BLaER1 treated with 17β-estradiol and CSF1 and Interleukin-3, amounts not matched to agents 10 nM and 100 nM (cell line): Measurements from ENCODE around the gene TLN1.

ENCODE experiments used
- H3K27ac ChIP-seq, 11 experiments: shearing (Covaris generic); formaldehyde crosslinking; 2 replicates each; pipeline ENCODE4 v1.8.1; 2022
- H3K27me3 ChIP-seq, 11 experiments: shearing (Covaris generic); formaldehyde crosslinking; 2 replicates each; pipeline ENCODE4 v1.8.1; 2022
- H3K36me3 ChIP-seq, 11 experiments: shearing (Covaris generic); formaldehyde crosslinking; 2 replicates each; pipeline ENCODE4 v1.8.1; 2022
- H3K4me1 ChIP-seq, 10 experiments: shearing (Covaris generic); formaldehyde crosslinking; 2 replicates each; pipeline ENCODE4 v1.8.1; 2022
- H3K4me2 ChIP-seq, 11 experiments: shearing (Covaris generic); formaldehyde crosslinking; 2 replicates each; pipeline ENCODE4 v1.8.1; 2022
- H3K4me3 ChIP-seq, 10 experiments: shearing (Covaris generic); formaldehyde crosslinking; 2 replicates each; pipeline ENCODE4 v1.8.1; 2022
- H3K9ac ChIP-seq, 11 experiments: shearing (Covaris generic); formaldehyde crosslinking; 2 replicates each; pipeline ENCODE4 v1.8.1; 2022
- H3K9me3 ChIP-seq, 11 experiments: shearing (Covaris generic); formaldehyde crosslinking; replicated peaks in 1 of 11; 2 replicates each; pipeline ENCODE4 v1.8.1; 2022
- H4K20me1 ChIP-seq, 11 experiments: shearing (Covaris generic); formaldehyde crosslinking; 2 replicates each; pipeline ENCODE4 v1.8.1; 2022
- Cebpa-rat ChIP-seq, 11 experiments: shearing (Covaris generic); IDR thresholded peaks; 2 replicates each; pipeline ENCODE4 v1.8.1; 2022

TLN1 gene

DNA sequence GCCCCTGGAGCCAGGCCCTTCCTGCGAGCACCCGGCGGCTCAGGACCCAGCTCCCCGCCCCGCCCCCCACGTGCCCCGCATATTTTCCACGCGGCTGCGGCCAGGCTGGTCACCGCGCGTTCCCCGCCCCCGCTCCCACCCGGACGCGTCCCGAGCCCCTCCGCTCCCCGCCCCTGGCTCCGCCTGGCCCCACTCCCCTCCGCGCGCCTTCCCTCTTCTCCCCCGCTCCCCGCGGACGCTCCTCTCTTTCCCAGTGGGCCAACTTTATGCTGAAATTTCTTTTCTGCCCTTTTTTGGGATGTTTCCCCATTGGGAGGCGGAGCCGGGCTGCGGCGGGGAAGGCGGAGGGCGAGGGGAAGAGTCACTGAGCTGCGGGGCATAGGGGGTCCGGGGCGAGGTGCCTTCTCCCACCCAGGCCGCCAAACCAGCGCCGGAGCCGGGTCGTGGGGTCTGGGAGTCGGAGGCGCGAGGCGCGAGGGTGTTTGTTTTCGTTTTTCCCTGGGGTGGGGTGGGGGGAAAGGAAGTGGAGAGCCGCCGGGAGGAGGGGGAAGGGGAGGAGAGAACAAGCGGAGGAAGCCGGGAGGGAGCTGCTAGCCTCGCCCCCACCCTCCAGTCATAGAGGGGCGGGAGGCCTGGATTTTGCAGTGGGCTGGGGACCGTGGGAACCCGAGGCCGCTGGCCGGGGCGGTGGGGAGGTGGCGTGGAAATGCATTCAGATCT lies 41.2 kb downstream of the TLN1 start:
- peaks cover 0 to 2% (median 0%) of the 10 kb centered on the region in 11 experiments; a peak in 3 of 22 replicates for H4K20me1 ChIP-seq
- no peaks in the 10 kb centered on the region for H3K9me3 ChIP-seq
- H3K4me2 ChIP-seq: peak overlapping the region; percentile 78 to 99 (median 96)
- peak overlapping the region; percentile 78 to 86 (median 83) for H3K9ac ChIP-seq
- no peaks in the 10 kb centered on the region for H3K27me3 ChIP-seq
- peak overlapping the region; percentile 61 to 81 (median 68) for H3K4me3 ChIP-seq
- TF ChIP-seq Cebpa-rat (IDR thresholded peaks at IDR 0.05): no peak
- peaks cover 39 to 51% (median 48%) of the 10 kb centered on the region in 10 experiments for H3K4me1 ChIP-seq
- peaks cover 2 to 15% (median 4%) of the 10 kb centered on the region in 11 experiments for H3K36me3 ChIP-seq
- peak overlapping the region; percentile 64 to 87 (median 80) for H3K27ac ChIP-seq

DNA sequence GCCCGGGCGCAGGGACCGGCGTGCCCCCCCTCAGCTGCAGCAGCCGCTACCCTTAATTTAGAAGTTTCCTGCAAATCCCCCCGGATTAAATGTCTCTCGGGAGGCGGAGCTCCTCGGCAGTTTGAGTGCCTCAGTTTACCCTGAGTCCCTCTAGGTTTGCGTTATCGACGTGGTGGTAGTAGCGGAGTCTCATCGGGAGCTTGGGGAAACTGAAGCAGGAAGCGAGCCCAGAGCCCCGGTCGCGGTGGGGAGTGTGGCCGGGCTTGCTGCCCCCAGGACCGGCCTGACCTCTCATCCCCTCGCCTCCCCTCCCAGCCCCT lies 41.7 kb downstream of the TLN1 start:
- Histone ChIP-seq H3K36me3 (peaks cover under 1 to 15% (median 5%) of the 10 kb centered on the region in 11 experiments; a peak in 16 of 22 replicates), H3K9me3 (no peaks in the 10 kb centered on the region), H3K4me1 (peaks cover 39 to 51% (median 48%) of the 10 kb centered on the region in 10 experiments), H3K4me2 (peak overlapping the region; percentile 78 to 99 (median 96)), H3K4me3 (peak overlapping the region; percentile 61 to 81 (median 68)), H3K9ac (peak overlapping the region; percentile 78 to 86 (median 83)), H3K27me3 (no peaks in the 10 kb centered on the region), H4K20me1 (no peaks in the 10 kb centered on the region), H3K27ac (peak overlapping the region; percentile 27 to 87 (median 80); a peak in 21 of 22 replicates)
- TF ChIP-seq Cebpa-rat (IDR thresholded peaks at IDR 0.05): no peak

DNA sequence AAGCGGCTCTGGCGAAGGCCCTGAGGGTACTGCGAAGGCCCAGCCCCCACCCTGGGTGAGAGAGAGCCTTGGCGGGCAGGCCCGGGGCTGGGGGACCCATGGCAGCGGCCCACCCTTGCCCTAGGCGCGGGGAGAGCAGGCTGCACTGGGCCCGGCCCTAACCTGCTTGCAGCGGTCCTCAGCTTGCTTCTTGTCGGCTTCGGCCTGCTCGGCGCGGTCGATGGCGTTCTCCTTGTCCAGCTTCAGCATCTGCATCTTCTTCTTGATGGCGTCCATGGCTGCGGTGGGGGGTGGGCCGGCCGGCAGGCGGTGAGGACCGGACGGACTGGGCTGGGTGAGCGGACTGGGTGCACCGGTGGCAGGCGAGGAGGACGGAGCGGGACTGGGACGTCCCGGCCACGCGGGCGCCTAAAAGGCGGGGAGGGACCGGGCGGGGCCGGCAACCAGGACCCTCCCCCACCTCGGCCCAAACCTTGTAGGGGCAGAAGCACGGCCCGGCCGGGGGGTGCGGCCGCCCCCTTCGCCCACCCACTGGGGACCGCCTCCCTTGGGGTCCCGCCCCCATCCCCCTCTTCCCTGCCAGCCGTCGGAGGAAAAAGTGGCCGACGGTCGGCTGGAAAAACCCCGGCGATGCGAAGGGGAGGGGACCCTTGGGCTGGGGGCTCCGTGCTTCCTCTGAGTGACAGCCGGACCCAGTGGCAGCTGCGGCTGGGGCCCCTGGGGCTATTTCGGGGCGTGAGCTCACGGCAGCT lies 42.3 kb downstream of the TLN1 start, which contains the start of gene TPM2:
Gene TPM2, minus strand, starts transcription at position 384 of the 752 bp plus-strand sequence. Its CDS starts 108 bp downstream, at position 276.
- Histone ChIP-seq H4K20me1 (no peaks in the 10 kb centered on the region), H3K36me3 (peaks cover 5 to 16% (median 10%) of the 10 kb centered on the region in 11 experiments; a peak in 17 of 22 replicates), H3K9ac (peak within 1 kb of the TSS; percentile 78 to 86 (median 83)), H3K9me3 (no peaks in the 10 kb centered on the region), H3K27ac (peak within 1 kb of the TSS; percentile 64 to 87 (median 80)), H3K4me2 (peak within 1 kb of the TSS; percentile 78 to 99 (median 96)), H3K4me1 (peaks cover 39 to 51% (median 48%) of the 10 kb centered on the region in 10 experiments), H3K27me3 (no peaks in the 10 kb centered on the region), H3K4me3 (peak within 1 kb of the TSS; percentile 61 to 81 (median 68))
- no peak for TF ChIP-seq Cebpa-rat (IDR thresholded peaks at IDR 0.05)

DNA sequence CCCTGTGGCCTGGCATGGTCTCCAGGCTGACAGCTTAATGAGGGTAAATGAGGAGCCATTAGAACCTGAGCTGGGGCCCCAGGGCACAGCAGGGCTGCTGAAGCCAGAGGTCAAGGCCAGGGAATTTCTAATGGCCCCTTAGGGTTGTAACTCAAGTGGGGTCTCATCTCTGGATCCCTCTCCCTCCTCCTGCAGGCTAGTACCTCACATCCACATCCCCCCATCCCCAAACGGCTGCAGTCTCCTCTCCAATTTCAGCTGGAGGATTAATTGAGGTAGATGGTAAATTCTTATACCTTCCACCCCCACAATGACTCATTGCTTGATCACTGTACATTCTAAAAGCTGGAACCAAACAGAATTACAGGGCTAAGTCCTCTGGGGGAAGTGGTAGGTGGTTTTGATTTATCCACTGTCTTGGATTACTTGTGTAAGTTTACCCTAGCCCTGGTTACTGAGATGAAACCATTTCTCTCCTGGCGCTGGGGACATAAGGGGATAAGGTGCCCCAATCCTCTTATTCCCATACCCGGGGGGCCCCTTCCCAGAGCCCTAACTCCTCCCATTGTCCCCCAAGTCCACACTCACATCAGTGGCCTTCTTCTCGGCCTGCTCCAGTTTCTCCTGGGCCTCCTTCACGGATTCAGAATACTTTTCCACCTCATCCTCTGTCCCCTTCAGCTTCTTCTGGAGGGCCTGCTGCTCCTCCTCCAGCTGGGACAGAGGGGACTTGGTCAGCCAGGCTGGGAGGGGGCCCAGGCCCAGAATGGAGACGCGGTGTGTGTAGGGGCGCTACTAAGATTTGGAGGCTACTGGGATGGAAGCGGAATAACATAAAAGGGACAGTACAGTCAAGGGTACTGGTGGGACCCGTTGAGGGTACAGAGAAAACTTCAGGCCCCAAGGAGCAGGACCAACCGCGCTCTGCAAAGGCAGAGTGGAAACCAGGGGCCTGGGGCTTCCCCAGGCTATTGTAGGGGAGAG lies 43.1 kb downstream of the TLN1 start:
- H3K9me3 ChIP-seq: no peaks in the 10 kb centered on the region
- H4K20me1 ChIP-seq: no peaks in the 10 kb centered on the region
- H3K9ac ChIP-seq: peak overlapping the region; percentile 31 to 86 (median 83); a peak in 18 of 22 replicates
- no peaks in the 10 kb centered on the region for H3K27me3 ChIP-seq
- H3K4me1 ChIP-seq: peaks cover 39 to 51% (median 48%) of the 10 kb centered on the region in 10 experiments
- peak overlapping the region in 9 of 10 experiments; percentile 61 to 81 (median 69); a peak in 14 of 20 replicates for H3K4me3 ChIP-seq
- peak overlapping the region; percentile 78 to 99 (median 96) for H3K4me2 ChIP-seq
- peak overlapping the region in 10 of 11 experiments; percentile 20 to 87 (median 82); a peak in 18 of 22 replicates for H3K27ac ChIP-seq
- H3K36me3 ChIP-seq: peaks cover 12 to 25% (median 19%) of the 10 kb centered on the region in 11 experiments; a peak in 19 of 22 replicates
- no peak for TF ChIP-seq Cebpa-rat (IDR thresholded peaks at IDR 0.05)

DNA sequence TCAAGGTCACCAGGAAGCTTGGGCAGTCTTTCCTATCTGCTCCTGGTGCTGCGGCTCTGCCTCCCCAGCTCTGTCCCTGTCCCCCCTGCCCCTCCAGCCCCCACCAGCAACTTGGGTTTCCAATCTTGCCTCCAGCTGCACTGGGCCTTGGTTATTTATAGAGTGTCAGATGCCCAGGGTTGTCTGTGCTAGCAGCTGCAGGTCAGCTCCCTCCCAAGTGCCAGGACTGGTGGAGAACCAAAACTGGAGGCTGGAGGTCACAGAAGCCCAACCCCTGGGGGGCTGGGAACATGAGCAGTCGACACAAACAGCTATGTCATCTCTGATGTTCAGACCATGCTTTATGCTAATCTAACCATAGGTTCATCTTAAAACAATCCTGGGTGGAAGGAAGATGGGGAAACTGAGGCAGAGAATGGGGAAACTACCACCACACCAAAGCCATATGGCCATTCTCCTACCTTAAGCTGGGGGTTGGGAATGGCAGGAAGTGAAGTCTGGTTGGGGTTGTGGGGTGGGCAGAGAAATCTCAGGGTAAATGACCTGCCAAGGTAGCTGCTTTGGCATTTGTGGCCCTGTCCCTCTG lies 43.9 kb downstream of the TLN1 start:
- peaks cover 39 to 57% (median 48%) of the 10 kb centered on the region in 10 experiments for H3K4me1 ChIP-seq
- H4K20me1 ChIP-seq: no peaks in the 10 kb centered on the region
- H3K27me3 ChIP-seq: no peaks in the 10 kb centered on the region
- peak overlapping the region; percentile 78 to 99 (median 96) for H3K4me2 ChIP-seq
- H3K9me3 ChIP-seq: no peaks in the 10 kb centered on the region
- peak overlapping the region in 2 of 11 experiments; percentile 79 to 83; a peak in 2 of 22 replicates for H3K9ac ChIP-seq
- TF ChIP-seq Cebpa-rat (IDR thresholded peaks at IDR 0.05): no peak
- peak overlapping the region in 5 of 11 experiments; percentile 13 to 84 (median 29); a peak in 7 of 22 replicates for H3K27ac ChIP-seq
- H3K36me3 ChIP-seq: peaks cover 16 to 33% (median 26%) of the 10 kb centered on the region in 11 experiments; a peak in 19 of 22 replicates
- H3K4me3 ChIP-seq: peak overlapping the region in 1 of 10 experiments; percentile 61; a peak in 1 of 20 replicates

DNA sequence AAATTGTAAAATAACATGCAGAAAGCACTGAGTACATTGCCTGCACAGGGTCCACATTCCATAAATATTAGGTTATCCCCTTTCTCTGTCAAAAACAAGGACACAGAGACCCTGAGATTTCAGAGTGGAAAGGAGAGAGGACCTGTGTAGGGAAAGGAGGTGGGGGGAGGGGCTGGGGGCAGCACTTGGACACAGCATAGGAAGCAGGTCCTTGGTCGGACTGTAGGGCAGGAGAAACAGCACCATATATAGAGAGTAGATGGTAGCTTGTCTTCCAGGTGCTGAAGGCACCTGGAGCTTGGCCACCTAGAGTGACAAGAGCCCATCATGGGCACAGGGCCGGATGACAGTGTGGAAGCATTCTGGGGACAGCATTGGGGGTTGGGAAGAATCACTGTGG lies 44.7 kb downstream of the TLN1 start:
- no peaks in the 10 kb centered on the region for H3K9me3 ChIP-seq
- no peak overlapping the region for H3K27ac ChIP-seq
- H4K20me1 ChIP-seq: no peaks in the 10 kb centered on the region; a peak in 1 of 22 replicates
- no peak overlapping the region for H3K9ac ChIP-seq
- H3K36me3 ChIP-seq: peaks cover 21 to 40% (median 30%) of the 10 kb centered on the region in 11 experiments; a peak in 20 of 22 replicates
- TF ChIP-seq Cebpa-rat (IDR thresholded peaks at IDR 0.05): no peak
- no peak overlapping the region for H3K4me3 ChIP-seq
- H3K27me3 ChIP-seq: no peaks in the 10 kb centered on the region
- H3K4me2 ChIP-seq: peak overlapping the region; percentile 78 to 99 (median 96); a peak in 21 of 22 replicates
- H3K4me1 ChIP-seq: peaks cover 39 to 57% (median 48%) of the 10 kb centered on the region in 10 experiments

DNA sequence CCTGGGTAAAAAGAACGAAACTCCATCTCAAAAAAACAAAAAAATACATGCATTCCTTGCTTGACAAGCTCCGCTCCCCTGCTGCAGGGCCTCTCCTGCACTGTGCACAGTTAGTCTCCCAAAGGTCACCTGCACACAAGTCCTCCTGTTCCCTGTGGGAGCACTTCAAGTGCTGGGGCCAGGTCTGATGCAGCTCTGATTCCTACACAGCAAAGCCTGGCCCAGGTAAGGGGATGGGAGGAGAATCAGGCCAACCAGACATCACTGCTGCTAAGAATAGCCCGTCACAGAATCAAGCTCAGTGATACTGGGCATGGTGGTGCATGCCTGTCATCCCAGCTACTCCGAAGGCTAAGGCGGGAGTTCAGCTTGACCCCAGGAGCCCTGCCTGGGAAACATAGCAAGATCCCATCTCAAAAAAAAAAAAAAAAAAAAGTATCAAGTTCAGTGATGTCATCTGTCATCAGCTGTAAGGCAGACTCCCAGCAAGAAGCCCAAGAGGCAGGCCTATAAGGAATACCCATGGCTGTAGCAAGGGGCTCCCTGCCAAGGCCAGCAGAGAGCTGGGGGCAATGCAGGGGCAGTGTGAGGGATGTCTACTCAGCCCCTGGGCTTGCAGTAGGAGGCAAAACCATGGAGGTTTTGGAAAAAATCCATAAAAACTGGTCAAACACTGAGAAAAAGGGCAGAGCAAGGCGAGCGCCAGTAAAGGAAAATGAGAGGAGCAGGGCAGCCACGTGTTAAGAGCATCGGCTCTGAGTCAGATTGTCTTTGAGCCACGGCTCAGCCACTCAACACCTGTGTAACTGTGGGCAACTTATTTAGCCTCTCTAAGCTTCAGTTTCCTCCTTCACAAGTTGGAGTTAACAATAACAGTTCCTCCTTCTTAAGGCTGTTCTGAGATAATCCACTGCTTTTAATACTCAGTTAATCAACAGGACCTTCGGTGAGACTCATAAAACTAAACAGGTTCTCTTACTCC lies 45.5 kb downstream of the TLN1 start:
- no peak overlapping the region for H3K4me3 ChIP-seq

More for the DNA sequence above, 45.5 kb downstream of the TLN1 start:
- Histone ChIP-seq H3K27me3 (no peaks in the 10 kb centered on the region), H4K20me1 (no peaks in the 10 kb centered on the region; a peak in 1 of 22 replicates), H3K27ac (no peak overlapping the region), H3K9ac (no peak overlapping the region; a peak in 1 of 22 replicates), H3K4me2 (peak overlapping the region in 8 of 11 experiments; percentile 3 to 97 (median 96); a peak in 10 of 22 replicates), H3K36me3 (peaks cover 21 to 43% (median 30%) of the 10 kb centered on the region in 11 experiments; a peak in 20 of 22 replicates), H3K9me3 (no peaks in the 10 kb centered on the region), H3K4me1 (peaks cover 35 to 53% (median 44%) of the 10 kb centered on the region in 10 experiments)
- no peak for TF ChIP-seq Cebpa-rat (IDR thresholded peaks at IDR 0.05)
